Activated gamma-delta T cell treated with Interleukin-2 at 50 U/mL for 16 hours (primary cell): Measurements from ENCODE around the gene SPATS2L.
"Not testable (repeated sequence)": the region's sequence is repeated elsewhere in the genome, so short reads cannot be mapped to it uniquely, and the experiment has no call there.

Source experiments
- DNase-seq: peaks from one replicate; pipeline ENCODE4 v3.0.0-alpha.2; 2020

The SPATS2L gene

GRCh38 chr2:200320991-200321390 lies 14.5 kb downstream of the SPATS2L start:
- no peak for DNase-seq

- DNase-seq, result no peak
Observed at GRCh38 chr2:200321780-200322534, 15.5 kb downstream of the SPATS2L start.

GRCh38 chr2:200322607-200323006 lies 16.1 kb downstream of the SPATS2L start:
- no peak for DNase-seq

- no peak for DNase-seq
Observed at GRCh38 chr2:200324362-200324761, 17.9 kb downstream of the SPATS2L start.

- no peak for DNase-seq
Observed at GRCh38 chr2:200329384-200329783, 22.9 kb downstream of the SPATS2L start.

GRCh38 chr2:200329798-200330197 lies 23.3 kb downstream of the SPATS2L start:
- no peak for DNase-seq

GRCh38 chr2:200330351-200331060 lies 24.0 kb downstream of the SPATS2L start:
- no peak for DNase-seq

DNA sequence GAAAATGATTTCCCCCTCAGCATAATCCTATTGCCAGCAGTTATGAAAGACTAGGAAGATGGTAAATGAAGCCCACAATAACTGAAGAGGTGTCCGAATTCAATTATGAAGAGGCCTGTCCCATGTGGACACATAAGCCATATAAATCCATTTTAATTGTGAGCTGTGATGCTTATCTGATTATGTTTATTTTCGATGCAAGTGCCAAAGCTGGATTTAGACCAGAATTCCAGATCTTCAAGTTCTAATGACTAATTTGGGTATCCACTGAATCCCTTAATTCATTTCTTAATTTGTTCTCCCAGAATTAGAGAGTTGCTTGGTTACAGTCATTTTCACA lies 24.5 kb downstream of the SPATS2L start:
- DNase-seq, result no peak

- no peak for DNase-seq
Observed at GRCh38 chr2:200335657-200336056, 29.2 kb downstream of the SPATS2L start.

GRCh38 chr2:200336980-200337615 lies 30.6 kb downstream of the SPATS2L start:
- DNase-seq, result no peak

DNA sequence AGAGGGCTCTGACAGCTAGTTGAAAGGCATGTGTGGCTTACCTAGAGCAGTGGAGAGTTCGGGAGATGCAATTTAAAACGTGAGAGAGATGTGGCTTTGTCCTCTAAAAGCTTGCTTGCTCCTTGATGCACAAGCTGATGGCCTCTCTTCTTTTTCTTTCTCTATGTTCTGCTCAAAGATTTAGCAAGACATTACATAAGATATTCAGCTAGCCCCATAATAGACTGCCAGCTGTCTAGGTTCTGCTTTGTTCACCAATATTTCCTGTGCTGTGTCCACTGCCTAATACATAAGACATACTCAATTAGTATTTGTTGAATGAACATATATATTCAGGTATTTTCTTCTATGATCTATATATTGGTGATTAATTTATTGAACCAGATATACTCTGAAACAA lies 31.1 kb downstream of the SPATS2L start:
- DNase-seq, result no peak

DNA sequence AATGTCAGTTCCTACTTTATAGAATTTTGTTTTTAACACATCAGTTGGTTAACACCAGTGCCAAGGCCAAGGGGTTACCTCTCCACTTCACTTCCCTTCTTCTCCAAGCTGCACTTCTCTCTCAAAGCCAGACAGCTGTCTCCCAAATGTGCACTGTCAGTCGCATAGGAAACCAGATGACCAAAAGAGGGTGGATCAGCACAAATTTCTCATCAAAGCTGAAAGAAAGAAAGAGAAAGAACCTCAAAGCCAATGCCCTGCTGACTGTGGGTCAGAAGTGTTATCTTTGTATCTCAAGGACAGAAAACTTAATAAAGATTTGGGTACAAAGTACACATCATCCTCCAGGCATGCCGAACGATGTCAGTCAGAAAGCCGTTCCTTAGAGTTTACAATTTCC lies 32.2 kb downstream of the SPATS2L start:
- DNase-seq, result no peak

DNA sequence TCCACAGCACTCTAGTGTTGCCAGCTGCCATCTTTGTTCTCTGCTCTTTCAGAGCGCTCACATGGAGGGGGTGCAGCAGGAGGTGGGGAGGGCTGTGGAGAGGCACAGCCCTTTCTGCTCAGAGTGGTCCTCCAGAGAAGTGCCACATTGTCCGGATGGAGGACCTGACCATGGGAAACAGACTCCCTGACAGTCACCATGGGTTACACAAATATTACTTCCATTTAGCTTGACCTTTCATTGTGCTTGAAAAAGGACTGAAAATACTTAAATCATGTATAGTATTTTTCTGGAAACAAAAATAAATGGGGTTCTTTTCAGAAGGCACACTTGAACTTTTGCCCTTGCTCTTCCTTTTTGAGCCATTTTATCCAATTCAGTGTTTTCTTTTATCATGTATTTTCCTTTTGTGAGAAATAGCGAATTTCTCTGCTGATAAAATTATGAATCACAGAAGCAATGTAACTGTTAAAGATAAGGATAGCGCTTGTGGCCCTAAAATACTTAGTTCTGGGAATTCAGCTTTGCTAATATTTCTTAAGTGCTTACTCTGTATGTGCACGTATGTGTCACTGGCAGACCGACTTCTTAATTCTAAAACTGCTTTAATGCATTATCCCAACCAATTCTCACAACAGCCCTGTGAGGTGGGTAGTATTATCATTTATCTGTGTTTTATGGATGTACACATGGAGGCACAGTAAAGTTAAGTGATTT lies 34.2 kb downstream of the SPATS2L start:
- no peak for DNase-seq

DNA sequence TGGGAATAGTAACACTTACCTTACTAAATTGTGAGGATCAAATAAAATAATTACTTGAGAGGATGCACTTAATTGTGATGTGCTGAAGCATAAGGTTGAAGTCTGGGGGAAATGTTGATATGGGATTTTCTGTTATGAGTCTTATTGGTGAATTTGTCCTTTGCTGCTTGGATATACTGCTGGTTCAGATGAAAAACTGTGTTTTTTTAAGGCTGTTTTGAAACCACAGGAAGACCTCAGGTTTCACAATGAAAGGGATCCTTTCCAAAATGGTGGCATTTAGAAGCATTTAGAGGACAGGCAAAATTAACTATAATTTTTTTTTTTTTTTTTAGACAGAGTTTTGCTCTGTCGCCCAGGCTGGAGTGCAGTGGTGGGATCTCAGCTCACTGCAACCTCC lies 34.9 kb downstream of the SPATS2L start:
- DNase-seq, result no peak

GRCh38 chr2:200342235-200342634 lies 35.7 kb downstream of the SPATS2L start:
- DNase-seq, result no peak

- no peak for DNase-seq
Observed at GRCh38 chr2:200342654-200343053, 36.2 kb downstream of the SPATS2L start.

DNA sequence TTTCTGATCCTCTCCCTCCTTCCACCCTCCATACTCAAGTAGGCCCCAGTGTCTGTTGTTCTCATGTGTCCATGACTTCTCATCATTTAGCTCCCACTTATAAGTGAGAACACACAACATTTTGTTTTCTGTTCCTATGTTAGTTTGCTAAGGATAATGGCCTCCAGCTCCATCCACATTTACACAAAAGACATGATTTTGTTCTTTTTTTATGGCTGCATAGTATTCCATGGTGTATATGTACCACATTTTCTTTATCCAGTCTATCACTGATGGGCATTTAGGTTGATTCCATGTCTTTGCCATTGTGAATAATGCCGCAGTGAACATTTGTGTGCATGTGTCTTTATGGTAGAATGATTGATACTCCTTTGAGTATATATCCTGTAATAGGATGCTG lies 37.7 kb downstream of the SPATS2L start:
- not testable (repeated sequence) for DNase-seq

- no peak for DNase-seq
Observed at GRCh38 chr2:200345975-200346374, 39.5 kb downstream of the SPATS2L start.

- DNase-seq, result no peak
Observed at GRCh38 chr2:200347301-200347700, 40.8 kb downstream of the SPATS2L start.

- DNase-seq, result no peak
Observed at GRCh38 chr2:200348897-200349563, 42.5 kb downstream of the SPATS2L start.

GRCh38 chr2:200349868-200350267 lies 43.4 kb downstream of the SPATS2L start:
- DNase-seq, result no peak

DNA sequence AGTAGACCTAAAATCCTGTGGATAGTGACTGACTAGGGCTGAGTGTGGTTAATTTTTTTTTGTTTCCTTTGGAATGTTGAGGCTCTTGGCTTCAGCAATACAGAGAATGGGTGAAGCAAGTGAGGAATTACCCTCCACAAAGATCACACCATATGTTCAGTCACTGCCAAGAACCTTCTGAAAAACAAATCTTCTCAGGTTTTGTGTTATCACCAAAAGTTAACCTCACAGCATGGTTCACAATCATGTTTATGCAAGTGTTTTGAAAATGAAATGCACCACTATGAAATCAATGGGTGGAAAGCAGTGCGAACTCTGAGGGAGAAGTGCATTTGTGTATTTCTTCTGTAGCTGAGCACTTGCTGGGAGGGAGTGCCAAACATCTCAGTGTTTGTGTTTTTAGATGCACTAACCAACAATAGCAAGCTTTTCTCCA lies 44.4 kb downstream of the SPATS2L start:
- no peak for DNase-seq

GRCh38 chr2:200351815-200352214 lies 45.3 kb downstream of the SPATS2L start:
- no peak for DNase-seq
